C4-2B (cell line): ENCODE data around the gene DLG2.

Source experiments
- ZFX ChIP-seq: fragments of 450-650 bp; IDR thresholded peaks from 2 replicates; pipeline ENCODE4 v1.6.1; 2017
- TF ChIP-seq, protein P1 (sequence below): fragments of 450-650 bp; conservative IDR thresholded peaks from 2 replicates; pipeline ENCODE4 v1.5.1; 2017; ENCODE audit warnings: mild to moderate bottlenecking

DNA sequence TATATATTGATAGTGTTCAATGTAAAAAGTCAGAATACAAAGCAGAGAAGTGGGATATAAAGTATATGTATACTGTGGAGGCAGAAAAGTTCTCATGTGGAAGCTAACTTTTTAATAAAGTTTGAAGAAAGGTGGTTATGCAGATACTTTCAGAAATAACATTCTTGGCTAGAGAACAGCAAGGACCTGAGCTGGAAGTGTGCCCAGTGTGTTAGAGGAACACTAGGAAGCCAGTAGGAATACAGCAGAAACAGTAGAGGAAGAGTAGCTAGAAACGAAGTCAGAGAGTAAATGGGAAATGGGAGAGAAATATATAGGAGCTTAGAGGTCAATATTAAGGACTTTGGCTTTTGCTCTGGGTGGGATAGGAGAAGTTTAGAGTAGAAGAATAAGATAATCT lies 1876.1 kb downstream of the DLG2 start:
- TF ChIP-seq, protein P1, sequence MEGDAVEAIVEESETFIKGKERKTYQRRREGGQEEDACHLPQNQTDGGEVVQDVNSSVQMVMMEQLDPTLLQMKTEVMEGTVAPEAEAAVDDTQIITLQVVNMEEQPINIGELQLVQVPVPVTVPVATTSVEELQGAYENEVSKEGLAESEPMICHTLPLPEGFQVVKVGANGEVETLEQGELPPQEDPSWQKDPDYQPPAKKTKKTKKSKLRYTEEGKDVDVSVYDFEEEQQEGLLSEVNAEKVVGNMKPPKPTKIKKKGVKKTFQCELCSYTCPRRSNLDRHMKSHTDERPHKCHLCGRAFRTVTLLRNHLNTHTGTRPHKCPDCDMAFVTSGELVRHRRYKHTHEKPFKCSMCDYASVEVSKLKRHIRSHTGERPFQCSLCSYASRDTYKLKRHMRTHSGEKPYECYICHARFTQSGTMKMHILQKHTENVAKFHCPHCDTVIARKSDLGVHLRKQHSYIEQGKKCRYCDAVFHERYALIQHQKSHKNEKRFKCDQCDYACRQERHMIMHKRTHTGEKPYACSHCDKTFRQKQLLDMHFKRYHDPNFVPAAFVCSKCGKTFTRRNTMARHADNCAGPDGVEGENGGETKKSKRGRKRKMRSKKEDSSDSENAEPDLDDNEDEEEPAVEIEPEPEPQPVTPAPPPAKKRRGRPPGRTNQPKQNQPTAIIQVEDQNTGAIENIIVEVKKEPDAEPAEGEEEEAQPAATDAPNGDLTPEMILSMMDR = no peak
- no peak for TF ChIP-seq ZFX
